Posterior vena cava (tissue), 2 donors: ENCODE results near the gene FAM50A. TPM values are rescaled to one million over a fixed set of nuclear protein-coding genes. Genes with fewer than 3 reads are reported as not detected.
"Not testable (repeated sequence)": the region's sequence is repeated elsewhere in the genome, so short reads cannot be mapped to it uniquely, and the experiment has no call there.

Source experiments
- DNase-seq: peaks from one replicate; pipeline ENCODE4 v3.0.0-alpha.2; 2020; ENCODE audit warnings: low spot score
- intact Hi-C, 2 donors: fragments of 100-400 bp; cut with DNase I; formaldehyde crosslinking; loops; one replicate each; pipeline versions ENCODE4 v1.14.1 to v1.14.2; 2022 to 2023
- microRNA-seq, 2 donors: library from miRNA; unstranded; fragments of <30 nt; microRNA quantifications; one replicate each; pipeline ENCODE4 v1.2.0, GENCODE V29; 2020 to 2021; ENCODE audit warnings: borderline microRNAs expressed in 2 of 2
- total RNA-seq, 2 donors: library from RNA; stranded (reverse); fragmentation: NEBNext Ultra II Directional; extraction: Animal tissue kit (Norgen Biotek cat#: 25700); gene quantifications; one replicate each; pipeline ENCODE4 v1.2.1, GENCODE V29; 2021
- donor health status: DM: yes; HTN: yes; CAD: no.
- donor health status: DM: yes; HTN: yes; CAD: no.

FAM50A gene
- total RNA-seq, 2 donors from 2014 or later, result 52.7 to 63.3 TPM

DNA sequence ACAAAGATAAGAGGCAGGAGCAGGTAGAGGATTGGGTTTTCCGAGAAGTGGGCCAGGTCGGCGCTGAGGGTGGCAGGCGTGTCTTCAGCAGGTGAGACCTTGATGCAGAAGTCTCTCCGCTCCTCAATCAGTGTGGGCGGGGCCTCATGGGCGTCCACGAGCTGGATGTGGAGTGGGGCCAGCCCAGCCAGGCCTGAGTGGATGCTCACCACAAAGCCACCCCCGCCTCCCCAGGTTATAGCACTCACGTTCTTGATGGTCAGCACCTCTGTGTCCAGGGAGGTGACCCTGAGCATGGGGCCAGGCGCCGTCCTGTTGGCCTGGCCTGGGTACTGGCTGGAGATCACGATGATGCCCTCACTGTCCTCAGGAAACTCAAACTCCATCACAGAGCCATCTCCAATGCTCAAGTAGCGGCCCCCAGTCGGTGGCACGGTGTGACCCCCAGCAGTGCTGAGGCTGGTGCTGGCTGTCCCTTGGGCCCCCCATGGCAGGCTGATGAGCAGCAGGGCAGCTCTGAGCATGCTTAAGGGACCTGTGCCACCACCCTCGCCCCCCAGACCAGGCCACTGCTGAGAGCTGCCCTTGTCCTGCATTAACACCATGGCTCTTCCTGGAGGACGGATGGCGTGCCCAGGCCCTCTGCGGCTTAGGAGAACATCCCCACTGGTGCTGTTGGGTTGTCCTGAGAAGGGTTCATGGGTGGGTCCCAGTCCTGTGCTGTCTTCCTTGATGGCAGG lies 44.6 kb downstream of the FAM50A start:
- intact Hi-C loops, result loop anchor here in 1 of 2 donors (5.0 kb wide), 2 partner anchors 41 to 44 kb away; no protein-coding TSS in a partner anchor
- no peak for DNase-seq

DNA sequence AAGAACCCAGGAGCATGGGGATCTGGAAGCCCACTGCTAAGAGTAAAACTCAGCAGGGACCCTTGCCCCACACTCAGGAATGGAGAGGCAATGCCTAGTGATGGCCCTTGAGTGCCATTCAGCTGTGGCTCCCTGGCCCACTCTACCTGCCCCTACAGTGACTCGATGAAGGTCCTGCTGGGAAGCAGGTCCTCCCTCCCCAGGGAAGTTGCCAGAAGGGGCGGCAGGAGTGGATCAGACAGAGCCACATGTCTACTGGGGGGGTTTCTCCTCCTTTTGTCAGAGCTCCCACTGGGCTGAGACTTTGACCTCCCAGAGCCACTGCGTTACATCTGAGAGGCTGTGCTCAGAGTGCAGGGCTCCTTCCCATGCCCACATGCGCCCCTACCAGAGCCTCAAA lies 45.2 kb downstream of the FAM50A start:
- DNase-seq, result no peak
- intact Hi-C loops, result loop anchor here in 1 of 2 donors (5.0 kb wide), 2 partner anchors 42 to 43 kb away; no protein-coding TSS in a partner anchor

DNA sequence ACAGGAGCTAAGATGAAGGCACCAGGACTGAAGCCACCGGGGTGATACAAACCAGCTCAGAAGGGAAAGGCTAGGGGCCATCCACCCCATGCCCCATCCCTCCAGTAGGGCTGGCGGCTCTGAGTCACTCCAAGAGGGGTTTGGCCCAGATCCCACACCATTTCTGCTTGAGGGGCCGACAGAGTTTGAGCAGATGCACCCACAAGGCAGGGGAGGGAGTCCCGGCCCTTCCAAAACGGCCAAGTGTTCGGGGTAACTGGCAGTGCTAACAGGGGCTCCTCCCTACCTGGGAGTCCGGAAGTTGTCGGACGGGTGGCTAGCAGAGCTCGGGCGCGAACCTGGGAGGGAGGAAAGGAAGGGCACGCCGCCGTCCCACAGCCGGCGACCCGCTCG lies 46.1 kb downstream of the FAM50A start:
- intact Hi-C loops, result no loop called here
- DNase-seq, result peak; percentile 81

DNA sequence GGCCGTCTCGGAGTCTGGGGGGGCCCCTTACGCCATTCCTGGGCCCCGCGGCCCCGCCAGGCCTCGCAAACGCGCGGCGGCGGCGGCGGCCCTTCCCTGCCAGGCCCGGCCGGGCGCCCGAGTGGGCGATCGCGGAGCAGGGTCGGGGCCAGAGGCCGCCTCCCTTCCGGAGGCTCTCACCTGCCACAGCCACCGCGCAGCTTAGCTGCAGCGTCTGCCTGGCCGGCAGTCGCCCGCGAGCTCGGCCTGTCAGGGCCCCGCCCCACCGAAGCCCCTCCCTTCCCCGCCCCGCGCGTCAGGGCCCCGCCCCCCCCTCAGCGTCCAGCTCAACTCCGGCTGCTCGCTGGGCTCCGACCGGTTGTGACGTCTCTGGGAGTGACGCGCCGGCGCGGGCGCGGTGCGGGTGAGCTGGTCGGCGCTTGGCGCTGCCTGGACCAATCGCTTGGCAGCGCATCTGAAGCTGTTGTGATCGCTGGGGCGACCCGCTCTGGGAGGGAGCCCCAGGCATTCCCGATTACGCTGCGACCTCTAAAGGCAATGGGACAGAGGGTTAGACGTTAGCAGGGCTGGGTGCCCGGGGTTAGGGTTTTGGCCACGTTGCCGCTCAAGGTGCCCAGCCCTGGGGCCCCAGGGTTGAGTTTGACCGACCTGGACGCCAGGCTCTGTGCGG lies 46.6 kb downstream of the FAM50A start, which contains the start of gene SLC10A3:
Gene SLC10A3, minus strand, starts transcription at position 216 of the 670 bp plus-strand sequence. CDS start 1,689 bp downstream, outside the sequence.
- DNase-seq, result peak; percentile 97
- intact Hi-C loops, result no loop called here

DNA sequence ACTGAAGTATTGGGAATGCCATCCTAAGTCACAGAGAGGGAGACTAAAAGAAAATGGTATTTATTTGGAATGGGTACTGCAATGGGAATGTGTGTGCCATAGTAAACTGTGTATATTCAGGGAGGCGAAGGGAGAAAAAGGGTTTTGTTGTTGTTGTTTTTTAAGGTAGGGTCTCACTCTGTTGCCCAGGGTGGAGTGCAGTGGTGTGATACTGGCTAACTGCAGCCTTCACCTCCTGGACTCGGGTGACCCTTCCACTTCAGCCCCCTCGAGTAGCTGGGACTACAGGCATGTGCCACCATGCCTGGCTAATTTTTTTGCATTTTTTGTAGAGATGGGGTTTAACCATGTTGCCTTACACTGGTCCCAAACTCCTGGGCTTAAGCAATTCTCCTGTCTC lies 50.8 kb downstream of the FAM50A start:
- intact Hi-C loops, result no loop called here
- no peak for DNase-seq

DNA sequence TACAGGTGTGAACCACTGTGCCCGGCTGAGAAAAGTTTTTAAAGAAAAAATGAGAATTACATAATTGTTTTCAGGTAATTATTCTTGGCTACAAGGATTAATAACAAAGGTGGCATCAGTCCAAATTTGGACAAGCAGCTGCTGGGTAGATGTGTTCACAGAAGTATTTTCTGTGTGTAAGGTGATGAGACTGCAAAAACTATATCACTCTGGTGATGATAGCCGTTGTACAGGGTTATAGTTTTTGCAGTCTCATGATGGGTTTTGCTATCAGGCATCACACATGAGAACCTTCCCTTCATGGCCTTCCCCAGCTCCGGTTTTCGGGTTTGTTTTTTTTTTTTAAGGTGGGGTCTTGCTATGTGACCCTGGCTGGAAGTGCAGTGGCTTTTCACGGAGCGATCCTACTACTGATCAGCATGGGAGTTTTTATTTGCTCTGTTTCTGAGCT lies 51.6 kb downstream of the FAM50A start:
- DNase-seq, result no peak
- intact Hi-C loops, result no loop called here

DNA sequence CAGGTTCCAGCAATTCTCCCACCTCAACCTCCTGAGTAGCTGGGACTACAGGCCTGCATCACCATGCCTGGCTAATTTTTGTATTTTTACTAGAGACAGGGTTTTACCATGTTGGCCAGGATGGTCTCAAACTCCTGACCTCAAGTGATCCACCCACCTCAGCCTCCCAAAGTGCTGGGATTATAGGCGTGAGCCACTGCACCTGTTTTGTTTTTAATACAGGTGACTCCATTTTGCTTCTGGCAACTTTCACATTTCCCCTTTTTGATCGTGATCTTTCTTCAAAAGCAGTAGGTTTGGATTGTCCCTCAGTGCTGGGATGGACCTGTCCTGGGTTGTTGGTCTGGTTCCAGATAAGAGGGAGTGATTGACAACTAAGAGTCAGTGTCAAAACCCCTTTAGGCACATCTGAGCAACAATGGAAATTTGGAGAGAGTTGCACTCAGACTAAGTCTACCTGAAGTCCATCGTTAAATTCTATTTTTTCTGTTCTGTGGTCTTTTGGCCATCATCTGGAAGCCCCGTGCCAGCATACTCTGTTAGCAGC lies 52.7 kb downstream of the FAM50A start:
- intact Hi-C loops, DNase-seq: not testable (repeated sequence)

Small RNA genes lying within 50 kb of the gene (microRNA-seq; reads per million reads assigned to microRNA genes)
- 0 to 0.65 reads per million in 2 donors for gene MIR6858

Other genes starting within 250 kb of the FAM50A start
- gene OPN1MW2, start 224.4 kb upstream of the FAM50A start, total RNA-seq, result not detected
- not detected for gene OPN1MW3, start 186.6 kb upstream of the FAM50A start, total RNA-seq
- not detected for gene TEX28, start 149.0 kb upstream of the FAM50A start, total RNA-seq
- gene TKTL1, start 148.3 kb upstream of the FAM50A start, total RNA-seq, result under 1 TPM; 0.29 to 0.46 TPM
- 1,000 to 10,000 TPM; 5,571 to 6,731 TPM for gene FLNA, start 69.5 kb upstream of the FAM50A start, total RNA-seq
- 10 to 100 TPM; 61.8 to 67.2 TPM for gene EMD, start 64.8 kb upstream of the FAM50A start, total RNA-seq
- gene RPL10, start 45.8 kb upstream of the FAM50A start, total RNA-seq, result 1,000 to 10,000 TPM; 2,294 to 2,387 TPM
- 10 to 100 TPM; 15.9 to 20.0 TPM for gene DNASE1L1, start 34.9 kb upstream of the FAM50A start, total RNA-seq
- gene TAFAZZIN, start 32.6 kb upstream of the FAM50A start, total RNA-seq, result 10 to 100 TPM; 25.3 to 28.1 TPM
- 10 to 100 TPM; 43.8 to 59.9 TPM for gene ATP6AP1, start 15.5 kb upstream of the FAM50A start, total RNA-seq
- 100 to 1,000 TPM; 106 to 108 TPM for gene GDI1, start 7.0 kb upstream of the FAM50A start, total RNA-seq
- 10 to 100 TPM; 23.7 to 31.1 TPM for gene PLXNA3, start 14.1 kb downstream of the FAM50A start, total RNA-seq
- gene LAGE3, start 35.1 kb downstream of the FAM50A start, total RNA-seq, result 10 to 100 TPM; 10.2 to 15.0 TPM
- 10 to 100 TPM; 30.1 TPM for gene UBL4A, start 42.5 kb downstream of the FAM50A start, total RNA-seq
- gene SLC10A3, start 46.5 kb downstream of the FAM50A start, total RNA-seq, result 10 to 100 TPM; 27.4 to 31.3 TPM
- gene FAM3A, start 72.1 kb downstream of the FAM50A start, total RNA-seq, result 10 to 100 TPM; 26.1 to 28.6 TPM
- 10 to 100 TPM; 51.9 to 55.4 TPM for gene G6PD, start 102.7 kb downstream of the FAM50A start, total RNA-seq
- gene IKBKG, start 103.5 kb downstream of the FAM50A start, total RNA-seq, result 10 to 100 TPM; 24.2 to 25.6 TPM
- gene CTAG1A, start 141.0 kb downstream of the FAM50A start, total RNA-seq, result not detected
- not detected for gene CTAG1B, start 175.1 kb downstream of the FAM50A start, total RNA-seq
- gene CTAG2, start 209.4 kb downstream of the FAM50A start, total RNA-seq, result 1 to 10 TPM in 1 of 2 donors, not detected in 1; 1.2 TPM